Right hindlimb (tissue), 1 donor: Measurements from ENCODE around the gene RAB8B.

Source experiments
- DNase-seq: peaks from one replicate; pipeline ENCODE4 v3.0.0-alpha.2; 2018

RAB8B gene

GRCh38 chr15:63238796-63239195 is 49.4 kb downstream of the RAB8B start:
- no peak for DNase-seq

DNA sequence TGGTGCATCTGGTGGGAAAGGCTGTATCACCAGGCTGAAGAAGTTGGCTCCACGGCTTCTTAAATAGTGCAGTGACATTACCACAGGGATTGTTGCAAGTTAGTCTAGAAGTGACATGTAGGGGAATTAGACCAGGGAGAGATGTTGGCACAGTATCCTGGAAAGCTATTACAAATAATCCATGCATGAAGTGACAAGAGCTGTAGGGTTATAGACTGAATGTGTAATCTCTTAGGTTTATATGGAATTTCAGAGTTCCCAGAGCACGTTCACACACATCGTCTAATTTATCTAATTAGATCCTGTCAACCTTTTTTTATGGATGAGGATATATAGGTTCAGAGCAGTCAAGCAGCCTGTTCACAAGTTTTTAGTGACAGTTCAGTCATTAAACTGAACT is 50.7 kb downstream of the RAB8B start:
- DNase-seq = no peak

DNA sequence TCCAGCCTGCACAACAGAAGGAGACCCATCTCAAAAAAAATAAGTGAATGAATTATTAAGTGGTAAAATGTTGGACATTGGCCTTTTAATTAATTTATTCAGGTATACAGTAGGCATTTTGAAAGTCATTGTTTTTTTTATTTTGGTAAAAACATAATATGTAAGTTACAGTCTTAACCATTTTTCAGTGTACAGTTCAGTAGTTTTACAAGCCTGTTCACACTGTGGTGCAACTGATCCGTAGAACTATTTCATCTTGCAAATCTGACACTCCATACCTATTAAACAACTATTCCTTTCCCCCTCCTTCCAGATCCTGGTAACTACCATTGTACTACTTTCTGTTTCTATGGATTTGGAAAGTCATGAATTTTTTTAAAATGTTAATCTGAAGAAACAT is 51.9 kb downstream of the RAB8B start:
- DNase-seq = no peak

GRCh38 chr15:63243101-63243500 is 53.7 kb downstream of the RAB8B start:
- DNase-seq = no peak

GRCh38 chr15:63243776-63244175 is 54.4 kb downstream of the RAB8B start:
- no peak for DNase-seq

GRCh38 chr15:63244399-63244798 is 55.0 kb downstream of the RAB8B start:
- DNase-seq = no peak

GRCh38 chr15:63244976-63245645 is 55.7 kb downstream of the RAB8B start:
- no peak for DNase-seq

- no peak for DNase-seq
Observed at GRCh38 chr15:63246691-63247469, 57.5 kb downstream of the RAB8B start.

DNA sequence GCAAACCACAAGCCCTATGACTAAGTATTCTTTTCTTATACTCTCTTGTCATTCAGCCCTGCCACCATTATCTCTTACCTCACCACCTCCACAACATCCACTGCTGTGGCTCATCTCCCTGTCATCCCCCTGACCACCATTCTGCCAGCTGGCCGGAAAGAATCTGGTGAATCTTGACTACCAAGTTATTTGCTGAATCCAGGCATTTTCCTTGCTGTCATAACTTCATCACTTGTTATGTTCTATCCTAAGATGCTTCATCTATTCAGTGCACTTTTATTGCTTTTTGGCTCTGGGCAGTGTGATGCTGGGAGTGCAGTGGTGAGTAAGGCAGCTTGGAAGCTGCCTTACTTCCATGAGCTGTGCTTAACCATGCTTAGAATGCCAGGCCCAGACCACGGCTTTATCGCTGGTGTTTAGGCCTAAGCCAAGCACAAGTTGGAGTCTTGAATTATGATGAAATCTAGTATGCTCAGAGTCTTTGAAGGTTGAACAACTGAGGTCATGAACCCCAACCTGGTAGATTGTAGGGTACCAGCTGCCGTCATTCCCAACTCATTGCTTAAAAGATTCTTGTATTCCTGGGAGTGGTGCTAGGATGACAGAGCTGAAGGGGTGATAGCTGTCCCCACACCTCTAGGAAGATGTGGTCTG is 61.0 kb downstream of the RAB8B start:
- DNase-seq = no peak

DNA sequence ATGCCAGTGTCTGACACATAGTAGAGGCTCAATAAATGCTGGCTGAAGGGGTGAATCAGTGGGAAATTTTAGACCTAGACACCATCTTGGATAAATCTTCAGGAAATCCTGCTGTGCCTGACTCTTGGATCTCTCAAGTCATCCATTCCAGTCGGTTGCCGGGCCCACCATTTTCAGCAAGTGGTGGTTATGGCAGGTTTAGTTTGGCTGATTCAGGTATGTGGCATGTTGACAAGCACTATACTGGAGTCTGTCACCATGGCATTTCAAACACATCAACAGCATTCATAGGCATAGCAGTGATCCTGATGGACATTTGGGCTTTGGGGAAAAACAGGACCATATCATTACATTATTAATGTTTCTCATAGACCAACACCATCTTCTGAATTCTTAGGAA is 62.3 kb downstream of the RAB8B start:
- DNase-seq = no peak

- no peak for DNase-seq
Observed at GRCh38 chr15:63252292-63252691, 62.9 kb downstream of the RAB8B start.

DNA sequence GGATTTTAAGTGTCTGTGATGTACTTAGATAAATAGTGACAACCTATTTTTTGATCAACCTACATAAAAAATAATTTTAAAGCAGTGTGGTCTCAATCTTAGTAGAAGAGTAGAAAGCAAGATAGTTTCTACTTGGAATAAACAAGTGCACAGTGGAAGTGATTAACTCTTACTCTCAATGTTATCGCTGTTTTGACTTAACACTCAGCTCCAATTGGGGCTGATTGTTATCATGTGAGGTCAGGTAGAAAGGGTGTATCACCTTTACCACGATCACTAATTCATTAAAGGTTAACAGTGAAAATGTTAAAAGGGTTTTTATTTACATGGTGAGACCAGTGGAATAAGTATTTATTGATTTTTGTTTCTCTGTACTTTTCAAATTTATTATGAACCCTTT is 65.6 kb downstream of the RAB8B start:
- DNase-seq = no peak

GRCh38 chr15:63255489-63255990 is 66.1 kb downstream of the RAB8B start:
- DNase-seq = no peak

- no peak for DNase-seq
Observed at GRCh38 chr15:63256433-63257274, 67.2 kb downstream of the RAB8B start.

DNA sequence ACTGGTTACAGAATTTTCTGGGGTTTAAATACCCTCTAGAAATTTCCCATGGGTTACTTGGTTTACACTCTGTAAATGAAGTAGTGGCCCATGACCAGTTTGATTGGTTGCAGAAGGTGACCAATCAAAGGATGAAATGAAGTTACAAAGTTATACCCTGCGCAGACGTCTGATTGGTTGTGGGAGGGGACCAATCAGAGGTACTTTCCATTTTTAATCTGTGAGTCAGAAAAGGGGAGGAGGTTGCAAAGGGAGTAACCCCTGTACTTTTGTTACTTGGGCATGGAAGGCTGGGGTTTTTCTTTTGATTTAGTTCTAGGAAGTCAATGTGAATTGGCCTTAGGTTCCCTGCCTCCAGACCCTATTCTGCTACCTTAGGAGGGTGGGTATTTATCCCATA is 69.3 kb downstream of the RAB8B start:
- no peak for DNase-seq

DNA sequence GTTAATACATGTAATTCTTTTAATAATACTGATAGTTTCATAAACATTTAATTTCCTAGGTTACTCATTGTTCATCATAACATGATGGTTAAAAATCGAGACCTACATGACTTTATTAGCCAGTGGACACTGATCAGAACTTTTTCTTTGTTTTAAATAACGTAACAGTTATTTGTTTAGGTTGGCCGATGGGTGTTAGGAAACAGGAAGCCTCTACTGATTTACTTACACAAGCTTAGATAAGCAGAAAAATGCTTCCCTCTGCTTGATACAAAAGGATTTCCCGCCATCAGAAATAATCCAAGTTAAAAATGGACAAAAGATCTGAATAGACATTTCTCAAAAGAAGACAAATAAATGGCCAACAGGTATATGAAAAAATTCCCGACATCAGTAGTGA is 71.4 kb downstream of the RAB8B start:
- no peak for DNase-seq

- no peak for DNase-seq
Observed at GRCh38 chr15:63261311-63261710, 71.9 kb downstream of the RAB8B start.

- no peak for DNase-seq
Observed at GRCh38 chr15:63263519-63263918, 74.1 kb downstream of the RAB8B start.

- no peak for DNase-seq
Observed at GRCh38 chr15:63264688-63265293, 75.4 kb downstream of the RAB8B start.

DNA sequence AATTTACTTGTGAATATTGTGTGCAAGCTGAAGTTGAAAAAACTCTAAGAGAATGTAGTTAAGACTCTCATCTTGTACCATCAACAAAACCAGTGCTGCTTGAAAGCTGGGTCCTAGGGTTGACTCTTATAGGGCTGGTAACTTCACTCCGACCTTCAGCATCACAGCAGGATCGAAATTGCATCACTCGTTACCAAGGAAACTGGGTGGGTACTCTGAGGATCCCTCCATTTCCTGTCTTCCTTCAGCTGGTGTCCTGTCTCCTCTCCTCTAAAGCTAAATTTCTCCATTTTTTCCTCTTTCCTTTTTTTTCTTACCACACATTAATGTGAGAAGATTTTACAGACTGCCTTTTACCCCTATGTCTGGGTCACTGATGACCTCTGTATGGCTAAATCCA is 85.0 kb downstream of the RAB8B start:
- DNase-seq = no peak

DNA sequence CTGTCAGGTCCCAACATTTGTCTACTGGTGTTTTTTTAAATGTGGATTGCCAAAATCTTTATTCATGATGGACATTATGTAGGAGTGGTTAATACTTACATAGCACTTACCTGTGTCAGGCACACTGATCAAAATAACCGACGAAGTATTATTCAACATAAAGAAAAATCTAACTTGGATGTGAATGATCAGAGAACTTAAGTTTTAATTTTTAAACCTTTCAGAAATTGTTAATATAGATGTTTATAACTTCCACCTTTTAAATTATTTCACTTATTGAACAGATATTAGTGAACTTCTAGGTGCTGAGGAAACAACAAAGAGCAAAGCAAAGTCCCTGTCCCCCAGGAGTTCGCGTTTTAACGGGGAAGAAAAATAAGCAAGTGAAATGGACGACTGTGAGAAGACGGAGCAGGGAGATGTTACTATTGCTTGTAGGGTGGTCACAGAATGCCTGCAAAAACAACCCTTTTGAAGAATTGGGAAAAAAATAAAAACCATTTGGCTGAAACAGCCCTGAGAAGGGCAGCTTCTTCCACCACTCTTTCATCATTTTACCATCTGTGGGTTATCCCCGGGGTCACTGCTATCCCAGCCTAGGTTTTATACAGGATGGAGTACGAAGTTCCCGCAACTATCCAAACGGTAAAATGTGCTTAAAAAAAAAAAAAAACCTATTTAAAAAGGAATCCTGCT is 87.1 kb downstream of the RAB8B start:
- no peak for DNase-seq
